Right lobe of liver (tissue), 6 donors: ENCODE data around the gene ZNF841. TPM values are rescaled to one million over a fixed set of nuclear protein-coding genes. Genes with fewer than 3 reads are reported as not detected.

Experiments
- ATAC-seq, 4 donors: fragments of 200-7000 bp; cut with Tn5 transposase; one replicate each; pipeline ENCODE4 v1.9.1; 2020; ENCODE audit warnings: mild to moderate bottlenecking in 4 of 4, moderate library complexity in 4 of 4
- DNase-seq, 3 donors: peaks; one replicate each; pipeline ENCODE4 v3.0.0-alpha.2; 2020
- H3K27ac ChIP-seq, 3 donors: fragments of 200-600 bp; one replicate each; pipeline ENCODE4 v1.8.0; 2022
- H3K27me3 ChIP-seq, 2 donors: fragments of 200-600 bp; one replicate each; pipeline ENCODE4 v1.8.0; 2022
- H3K36me3 ChIP-seq, 4 donors: fragments of 200-600 bp; sonication (generic) in 1 of 4; one replicate each; pipeline versions ENCODE4 v1.5.1 to v1.8.0; 2017 to 2022; ENCODE audit warnings: control low read depth in 1 of 4
- H3K4me1 ChIP-seq, 4 donors: fragments of 200-600 bp; sonication (generic) in 1 of 4; one replicate each; pipeline versions ENCODE4 v1.5.1 to v1.8.0; 2017 to 2022; ENCODE audit warnings: control low read depth in 1 of 4
- H3K4me3 ChIP-seq, 3 donors: fragments of 200-600 bp; one replicate each; pipeline ENCODE4 v1.8.0; 2022
- H3K9me3 ChIP-seq, 4 donors: fragments of 200-600 bp; sonication (generic) in 1 of 4; one replicate each; pipeline versions ENCODE4 v1.5.1 to v1.8.0; 2017 to 2022; ENCODE audit warnings: control low read depth in 1 of 4
- POLR2A ChIP-seq: fragments of 450-650 bp; IDR thresholded peaks from one replicate; pipeline ENCODE4 v1.6.1; 2017; ENCODE audit warnings: antibody characterized with exemption, mild to moderate bottlenecking
- WGBS: methylation state at CpG from one replicate; pipeline ENCODE4 v1.1.6; 2018; ENCODE audit warnings: low coverage, low lambda C conversion rate; ENCODE audit not compliant: insufficient coverage; ENCODE audit errors: missing lambda C conversion rate; 5-methylcytosine and 5-hydroxymethylcytosine counted together
- intact Hi-C, 2 donors: fragments of 100-400 bp; cut with DNase I; formaldehyde crosslinking; loops; one replicate each; pipeline versions ENCODE4 v1.11.2 to v1.14.1; 2022
- long read RNA-seq: library from polyadenylated mRNA; unstranded; transcript quantifications from one replicate; pipeline ENCODE4 v2.0.0, GENCODE V29; 2019
- total RNA-seq, 6 experiments: library from RNA; depleted of rRNA in 2 of 6; stranded (reverse); fragments of >200 nt in 2 of 6; fragmentation: NEBNext Ultra II Directional in 3 of 6; extraction: Animal tissue kit (Norgen Biotek cat#: 25700) in 3 of 6; gene quantifications; one replicate each; pipeline versions ENCODE4 v1.1.0 to v1.2.4, GENCODE V29; 2016 to 2023
- TF ChIP-seq, protein P1 (sequence below), 4 donors: fragments of 200-600 bp in 3 of 4; fragments of 450-650 bp in 1 of 4; IDR thresholded peaks; one replicate each; pipeline versions ENCODE4 v1.5.1 to v1.8.0; 2016 to 2022; ENCODE audit warnings: antibody characterized with exemption in 4 of 4, mild to moderate bottlenecking in 2 of 4
- donor health status: DM: no; HTN: yes; CAD: no.
- donor health status: DM: no; HTN: no; CAD: no.
- donor health status: DM: no; HTN: no; CAD: no.
- donor health status: DM: no; HTN: yes; CAD: no.
- donor health status: DM: no; HTN: yes; CAD: no.

The ZNF841 gene
- total RNA-seq = 1 to 10 TPM; 2.8 to 8.7 (median 5.8) TPM
- long read RNA-seq = 0 reads

DNA sequence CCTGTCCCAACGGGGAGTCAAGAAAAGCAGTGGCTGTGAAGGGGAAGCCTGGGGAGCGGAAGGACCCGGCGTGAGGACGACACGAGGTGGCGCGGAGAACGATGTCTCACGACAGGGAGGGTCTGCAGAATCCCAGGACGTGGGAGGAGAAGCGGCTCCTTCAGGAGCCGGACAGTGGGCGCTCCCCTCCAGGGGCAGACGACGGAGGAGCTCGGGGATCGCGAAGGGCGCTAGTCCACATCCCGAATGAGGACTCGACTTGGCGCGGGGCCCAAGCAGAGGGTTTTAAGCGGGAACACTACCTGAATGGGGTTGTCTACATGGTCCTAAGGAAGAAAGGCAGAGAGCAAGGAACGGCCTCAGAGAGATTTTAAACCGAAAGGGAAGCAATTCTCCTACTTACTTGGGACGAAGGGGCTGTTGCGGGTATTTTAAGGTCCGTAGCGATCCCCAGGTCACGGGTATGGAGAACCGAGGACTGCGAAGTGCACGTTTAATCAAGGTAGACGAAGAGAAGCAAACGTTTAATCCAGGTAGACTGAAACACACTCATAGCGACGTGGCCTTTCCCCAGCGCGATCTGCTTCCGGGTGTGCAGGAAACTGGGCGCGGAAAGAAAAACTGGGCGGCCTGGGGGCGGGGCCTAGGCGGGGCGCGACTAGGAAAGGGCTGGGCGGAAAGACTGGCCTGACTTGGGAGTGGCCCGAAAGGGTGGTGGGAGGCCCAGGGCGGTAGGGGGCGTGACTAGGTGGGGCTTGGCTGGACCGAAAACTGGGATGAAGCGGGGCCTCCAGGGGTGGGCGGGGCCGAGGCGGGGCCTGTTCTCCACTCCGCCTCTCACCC, at the start of gene ZNF841:
Gene ZNF841, minus strand, starts transcription at position 594 of the 843 bp plus-strand sequence. CDS start 10,964 bp downstream, outside the sequence.
- H3K27me3 ChIP-seq = no peaks in the 10 kb centered on the region
- no peak for TF ChIP-seq POLR2A
- TF ChIP-seq, protein P1, sequence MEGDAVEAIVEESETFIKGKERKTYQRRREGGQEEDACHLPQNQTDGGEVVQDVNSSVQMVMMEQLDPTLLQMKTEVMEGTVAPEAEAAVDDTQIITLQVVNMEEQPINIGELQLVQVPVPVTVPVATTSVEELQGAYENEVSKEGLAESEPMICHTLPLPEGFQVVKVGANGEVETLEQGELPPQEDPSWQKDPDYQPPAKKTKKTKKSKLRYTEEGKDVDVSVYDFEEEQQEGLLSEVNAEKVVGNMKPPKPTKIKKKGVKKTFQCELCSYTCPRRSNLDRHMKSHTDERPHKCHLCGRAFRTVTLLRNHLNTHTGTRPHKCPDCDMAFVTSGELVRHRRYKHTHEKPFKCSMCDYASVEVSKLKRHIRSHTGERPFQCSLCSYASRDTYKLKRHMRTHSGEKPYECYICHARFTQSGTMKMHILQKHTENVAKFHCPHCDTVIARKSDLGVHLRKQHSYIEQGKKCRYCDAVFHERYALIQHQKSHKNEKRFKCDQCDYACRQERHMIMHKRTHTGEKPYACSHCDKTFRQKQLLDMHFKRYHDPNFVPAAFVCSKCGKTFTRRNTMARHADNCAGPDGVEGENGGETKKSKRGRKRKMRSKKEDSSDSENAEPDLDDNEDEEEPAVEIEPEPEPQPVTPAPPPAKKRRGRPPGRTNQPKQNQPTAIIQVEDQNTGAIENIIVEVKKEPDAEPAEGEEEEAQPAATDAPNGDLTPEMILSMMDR (IDR thresholded peaks at IDR 0.05) = peak in 2 of 4 donors; percentile 6 to 11
- H3K4me1 ChIP-seq = peaks cover 0 to 12% (median 0%) of the 10 kb centered on the region in 4 donors
- H3K27ac ChIP-seq = peak within 1 kb of the TSS in 2 of 3 donors; percentile 2 to 8
- DNase-seq (peak; percentile 91 to 93 (median 92)), ATAC-seq (peak; percentile 99 to 100 (median 100))
- peaks cover 0 to 19% (median 4%) of the 10 kb centered on the region in 4 donors for H3K9me3 ChIP-seq
- intact Hi-C loops = no loop called here
- WGBS = under 1% methylated on average over 39 of the region's 59 CpGs
- peak within 1 kb of the TSS; percentile 68 to 76 (median 72) for H3K4me3 ChIP-seq
- peaks cover 0 to 2% (median 0%) of the 10 kb centered on the region in 4 donors for H3K36me3 ChIP-seq

DNA sequence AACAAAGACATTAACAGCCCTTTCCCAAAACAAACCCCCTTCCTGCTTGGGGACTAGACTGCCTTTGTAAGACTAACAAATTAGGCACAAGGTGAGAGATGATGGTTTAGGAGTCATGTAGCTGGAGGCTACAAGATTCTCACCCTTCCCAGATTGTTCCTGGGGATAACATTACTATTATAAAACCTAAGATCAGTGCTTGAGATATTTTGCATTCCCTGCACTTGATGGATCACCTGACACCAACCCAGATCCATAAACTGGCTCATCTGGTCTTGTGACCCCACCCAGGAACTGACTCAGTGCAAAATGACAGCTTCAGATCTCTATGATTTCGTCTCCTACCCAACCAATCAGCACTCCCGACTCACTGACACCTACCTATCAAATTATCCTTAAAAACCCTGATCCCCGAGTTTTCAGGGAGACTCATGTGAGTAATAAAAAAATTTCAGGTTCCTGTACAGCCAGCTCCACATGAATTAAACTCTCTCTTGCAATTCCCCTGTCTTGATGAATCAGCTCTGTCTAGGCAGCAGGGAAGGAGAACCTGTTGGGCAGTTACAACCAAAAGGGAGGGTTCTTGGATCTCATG, 46.5 kb upstream of the ZNF841 start:
- TF ChIP-seq, protein P1 (IDR thresholded peaks at IDR 0.05) = no peak
- TF ChIP-seq POLR2A = no peak
- no peak for DNase-seq
- ATAC-seq = no peak
- H3K9me3 ChIP-seq = peaks cover 0 to 13% (median 0%) of the 10 kb centered on the region in 4 donors
- H3K36me3 ChIP-seq = no peaks in the 10 kb centered on the region
- 75% methylated on average over 3 of the region's 3 CpGs for WGBS
- H3K27me3 ChIP-seq = no peaks in the 10 kb centered on the region
- H3K27ac ChIP-seq = no peak overlapping the region
- no peak overlapping the region for H3K4me3 ChIP-seq
- intact Hi-C loops = no loop called here
- H3K4me1 ChIP-seq = peaks cover 0 to 10% (median 7%) of the 10 kb centered on the region in 4 donors

DNA sequence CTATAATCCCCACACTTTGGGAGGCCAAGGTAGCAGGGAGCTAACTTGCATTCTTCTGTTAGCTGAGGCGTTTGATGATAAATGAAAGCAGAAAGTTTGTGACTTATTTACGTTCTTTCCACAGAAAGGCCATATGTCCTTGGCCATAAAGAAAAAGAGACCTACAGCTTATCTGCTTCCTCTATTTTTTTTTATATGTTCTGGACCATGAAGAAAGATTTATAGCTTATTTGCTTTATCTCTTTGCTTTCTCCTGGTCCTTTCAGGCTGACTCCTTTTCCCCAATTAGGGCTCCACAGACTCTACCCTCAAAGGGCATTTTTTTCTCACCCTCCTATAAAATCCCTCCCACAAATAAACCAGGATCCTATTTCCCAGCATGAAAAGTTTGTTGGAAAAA, 45.6 kb upstream of the ZNF841 start:
- Histone ChIP-seq H3K4me1 (peaks cover 0 to 10% (median 7%) of the 10 kb centered on the region in 4 donors), H3K36me3 (no peaks in the 10 kb centered on the region), H3K27me3 (no peaks in the 10 kb centered on the region), H3K9me3 (peaks cover 0 to 13% (median 0%) of the 10 kb centered on the region in 4 donors), H3K4me3 (no peak overlapping the region), H3K27ac (no peak overlapping the region)
- TF ChIP-seq, protein P1 (IDR thresholded peaks at IDR 0.05) = no peak
- no peak for TF ChIP-seq POLR2A
- DNase-seq (no peak), ATAC-seq (no peak)
- intact Hi-C loops = no loop called here
- 67% methylated on average over 2 of the region's 2 CpGs for WGBS

DNA sequence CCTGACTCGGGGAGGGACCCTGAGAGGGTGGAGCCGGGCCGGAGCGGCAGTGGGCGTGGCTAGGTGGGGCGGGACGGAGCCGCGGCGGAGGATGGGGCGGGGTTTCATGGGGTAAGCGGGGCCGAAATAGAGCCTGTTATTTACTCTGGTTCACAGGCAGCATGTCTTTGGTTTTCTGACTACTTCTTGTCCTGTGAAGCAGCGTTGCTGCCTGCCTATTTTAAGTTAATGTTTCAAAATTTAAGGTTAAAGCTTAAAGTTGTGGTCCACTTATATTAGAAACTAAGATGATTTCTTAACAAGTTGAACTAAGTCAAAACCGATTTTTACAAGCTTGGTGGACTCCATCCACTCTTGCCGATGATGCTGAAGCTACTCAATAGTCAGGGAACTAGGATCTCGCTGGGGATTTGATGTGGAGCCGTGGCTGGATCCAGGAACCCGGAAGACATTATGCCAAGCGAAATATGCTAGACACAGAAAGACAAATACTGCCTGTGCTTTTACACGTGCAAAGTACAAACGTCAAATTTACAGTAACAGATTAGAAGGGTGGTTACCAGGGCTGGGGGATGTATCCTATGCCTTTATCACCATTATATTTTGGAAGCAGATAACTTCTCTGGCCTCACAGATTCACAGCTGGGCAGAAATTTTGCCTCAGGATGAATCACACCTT, 44.6 kb upstream of the ZNF841 start:
- ATAC-seq (peak; percentile 99 to 100 (median 99)), DNase-seq (peak in 1 of 3 donors; percentile 99)
- WGBS = 21% methylated on average over 22 of the region's 22 CpGs
- H3K4me1 ChIP-seq = peaks cover 0 to 10% (median 7%) of the 10 kb centered on the region in 4 donors
- TF ChIP-seq, protein P1 (IDR thresholded peaks at IDR 0.05) = no peak
- no peak for TF ChIP-seq POLR2A
- no peaks in the 10 kb centered on the region for H3K27me3 ChIP-seq
- H3K27ac ChIP-seq = no peak overlapping the region
- peaks cover 0 to 13% (median 2%) of the 10 kb centered on the region in 4 donors for H3K9me3 ChIP-seq
- peaks cover 0 to under 1% (median 0%) of the 10 kb centered on the region in 4 donors for H3K36me3 ChIP-seq
- intact Hi-C loops = no loop called here
- peak overlapping the region in 2 of 3 donors; percentile 79 to 96 for H3K4me3 ChIP-seq
